HEK293T (cell line): ENCODE measurements around the gene PACRG.

ENCODE experiments used
- CTCF ChIA-PET: fragments of 350-600 bp; formaldehyde crosslinking; extraction: SDS; loops from one replicate; lab custom pipeline; 2021; ENCODE audit warnings: antibody characterized with exemption, inconsistent platforms; lab: Yijun Ruan, JAX
- POLR2A ChIA-PET: fragments of 350-600 bp; formaldehyde crosslinking; extraction: SDS; loops from one replicate; lab custom pipeline; 2020; ENCODE audit warnings: antibody characterized with exemption, inconsistent platforms; lab: Yijun Ruan, JAX
- DNase-seq: peaks from one replicate; pipeline ENCODE4 v3.0.0; 2012; ENCODE audit warnings: mixed read lengths; ENCODE audit errors: extremely low spot score
- ARNT ChIP-seq: fragments of 450-650 bp; IDR thresholded peaks from 2 replicates; pipeline ENCODE4 v1.6.1; 2017; ENCODE audit warnings: mild to moderate bottlenecking
- BHLHE40 ChIP-seq: fragments of 450-650 bp; IDR thresholded peaks from 2 replicates; pipeline ENCODE4 v1.6.1; 2016; ENCODE audit warnings: mild to moderate bottlenecking, moderate library complexity, borderline replicate concordance
- CTBP1 ChIP-seq: fragments of 450-650 bp; IDR thresholded peaks from 2 replicates; pipeline ENCODE4 v1.6.1; 2016; ENCODE audit warnings: borderline replicate concordance
- ELF4 ChIP-seq: fragments of 450-650 bp; IDR thresholded peaks from 2 replicates; pipeline ENCODE4 v1.6.1; 2017; ENCODE audit warnings: antibody characterized with exemption
- FOXA1 ChIP-seq: fragments of 450-650 bp; IDR thresholded peaks from 2 replicates; pipeline ENCODE4 v1.6.1; 2016; ENCODE audit warnings: mild to moderate bottlenecking
- FOXK2 ChIP-seq: fragments of 450-650 bp; IDR thresholded peaks from 2 replicates; pipeline ENCODE4 v1.6.1; 2016; ENCODE audit warnings: mild to moderate bottlenecking
- FOXM1 ChIP-seq: fragments of 450-650 bp; IDR thresholded peaks from 2 replicates; pipeline ENCODE4 v1.6.1; 2017; ENCODE audit warnings: mild to moderate bottlenecking, borderline replicate concordance
- HDGF ChIP-seq: fragments of 450-650 bp; IDR thresholded peaks from 2 replicates; pipeline ENCODE4 v1.6.1; 2017; ENCODE audit warnings: antibody characterized with exemption, borderline replicate concordance
- L3MBTL2 ChIP-seq: fragments of 450-650 bp; conservative IDR thresholded peaks from 2 replicates; pipeline ENCODE4 v1.6.1; 2016; ENCODE audit warnings: mild to moderate bottlenecking
- LEF1 ChIP-seq: fragments of 450-650 bp; IDR thresholded peaks from 2 replicates; pipeline ENCODE4 v1.6.1; 2017; ENCODE audit warnings: mild to moderate bottlenecking, borderline replicate concordance
- NFRKB ChIP-seq: fragments of 450-650 bp; IDR thresholded peaks from 2 replicates; pipeline ENCODE4 v1.6.1; 2016; ENCODE audit warnings: mild to moderate bottlenecking, moderate library complexity
- SP1 ChIP-seq: fragments of 450-650 bp; IDR thresholded peaks from 2 replicates; pipeline ENCODE4 v1.6.1; 2017
- SUZ12 ChIP-seq: fragments of 450-650 bp; IDR thresholded peaks from 2 replicates; pipeline ENCODE4 v1.6.1; 2016; ENCODE audit warnings: mild to moderate bottlenecking
- TARDBP ChIP-seq: fragments of 450-650 bp; IDR thresholded peaks from 2 replicates; pipeline ENCODE4 v1.6.1; 2016
- ZNF384 ChIP-seq: fragments of 450-650 bp; IDR thresholded peaks from 2 replicates; pipeline ENCODE4 v1.6.1; 2016
- TF ChIP-seq, protein P1 (sequence below): fragments of 450-650 bp; IDR thresholded peaks from 2 replicates; pipeline ENCODE4 v1.6.1; 2016

The PACRG gene

GRCh38 chr6:162962093-162962492 lies 234.3 kb downstream of the PACRG start:
- DNase-seq = no peak

GRCh38 chr6:162963861-162964260 lies 236.1 kb downstream of the PACRG start:
- DNase-seq = no peak
- no peak for TF ChIP-seq HDGF
- CTCF ChIA-PET = no interaction called here
- POLR2A ChIA-PET = no interaction called here

More at GRCh38 chr6:162962093-162962492, 234.3 kb downstream of the PACRG start:
- ChIA-PET POLR2A (no interaction called here), CTCF (no interaction called here)
- TF ChIP-seq TARDBP (no peak), HDGF (no peak), ARNT (no peak), CTBP1 (no peak), FOXM1 (no peak), ZNF384 (no peak), NFRKB (no peak), BHLHE40 (no peak), FOXK2 (no peak), LEF1 (no peak), FOXA1 (no peak), SUZ12 (no peak), L3MBTL2 (no peak), SP1 (no peak), ELF4 (no peak)
- TF ChIP-seq, protein P1, sequence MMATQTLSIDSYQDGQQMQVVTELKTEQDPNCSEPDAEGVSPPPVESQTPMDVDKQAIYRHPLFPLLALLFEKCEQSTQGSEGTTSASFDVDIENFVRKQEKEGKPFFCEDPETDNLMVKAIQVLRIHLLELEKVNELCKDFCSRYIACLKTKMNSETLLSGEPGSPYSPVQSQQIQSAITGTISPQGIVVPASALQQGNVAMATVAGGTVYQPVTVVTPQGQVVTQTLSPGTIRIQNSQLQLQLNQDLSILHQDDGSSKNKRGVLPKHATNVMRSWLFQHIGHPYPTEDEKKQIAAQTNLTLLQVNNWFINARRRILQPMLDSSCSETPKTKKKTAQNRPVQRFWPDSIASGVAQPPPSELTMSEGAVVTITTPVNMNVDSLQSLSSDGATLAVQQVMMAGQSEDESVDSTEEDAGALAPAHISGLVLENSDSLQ = no peak

- no peak for DNase-seq
- ChIA-PET CTCF (no interaction called here), POLR2A (no interaction called here)
- TF ChIP-seq, protein P1 = no peak
- TF ChIP-seq HDGF (no peak), BHLHE40 (no peak), TARDBP (no peak), SP1 (no peak), FOXK2 (no peak), FOXM1 (no peak), ZNF384 (no peak), FOXA1 (no peak), NFRKB (no peak), SUZ12 (no peak), L3MBTL2 (no peak), ARNT (no peak), LEF1 (no peak), CTBP1 (no peak), ELF4 (no peak)
Observed at GRCh38 chr6:162964488-162965140, 236.8 kb downstream of the PACRG start.

- ChIA-PET POLR2A (no interaction called here), CTCF (no interaction called here)
- no peak for DNase-seq
- TF ChIP-seq LEF1 = no peak
- no peak for TF ChIP-seq NFRKB
- TF ChIP-seq CTBP1 = no peak
- no peak for TF ChIP-seq ARNT
- no peak for TF ChIP-seq L3MBTL2
- no peak for TF ChIP-seq FOXK2
- TF ChIP-seq SP1 = no peak
- TF ChIP-seq HDGF = no peak
- no peak for TF ChIP-seq ELF4
- TF ChIP-seq FOXA1 = no peak
- no peak for TF ChIP-seq SUZ12
- TF ChIP-seq ZNF384 = no peak
- no peak for TF ChIP-seq FOXM1
- TF ChIP-seq, protein P1 = no peak
- TF ChIP-seq BHLHE40 = no peak
- TF ChIP-seq TARDBP = no peak
Observed at GRCh38 chr6:162965366-162965765, 237.6 kb downstream of the PACRG start.

DNA sequence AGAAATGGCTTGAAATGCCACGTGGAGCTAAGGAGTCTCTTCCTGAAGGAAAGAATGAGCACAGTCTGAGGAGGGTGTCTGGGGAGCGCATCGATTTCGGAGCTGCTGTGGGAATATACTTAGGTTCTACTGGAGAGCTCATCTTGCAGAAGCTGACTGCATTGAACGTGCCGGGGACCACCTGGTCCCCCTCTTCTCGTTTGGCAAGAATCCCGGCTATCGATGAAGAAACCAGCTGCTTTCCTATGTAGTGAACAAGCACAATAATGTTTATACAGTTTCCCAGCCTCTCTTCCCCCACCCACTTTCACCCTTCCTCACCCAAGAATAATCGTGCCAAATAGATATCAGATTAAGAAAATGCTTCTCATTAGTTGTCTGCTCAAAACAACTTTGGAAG lies 242.5 kb downstream of the PACRG start:
- ChIA-PET POLR2A (no interaction called here), CTCF (interaction anchor here (0.6 kb wide), 1 partner anchor 1978 kb away, joined by 4 read pairs; no protein-coding TSS in a partner anchor)
- TF ChIP-seq ARNT = no peak
- TF ChIP-seq FOXA1 = no peak
- TF ChIP-seq NFRKB = no peak
- no peak for TF ChIP-seq FOXM1
- TF ChIP-seq SP1 = no peak
- no peak for TF ChIP-seq LEF1
- TF ChIP-seq CTBP1 = no peak
- no peak for TF ChIP-seq SUZ12
- TF ChIP-seq L3MBTL2 = no peak
- no peak for TF ChIP-seq ZNF384
- TF ChIP-seq, protein P1 = no peak
- TF ChIP-seq ELF4 = no peak
- no peak for DNase-seq

DNA sequence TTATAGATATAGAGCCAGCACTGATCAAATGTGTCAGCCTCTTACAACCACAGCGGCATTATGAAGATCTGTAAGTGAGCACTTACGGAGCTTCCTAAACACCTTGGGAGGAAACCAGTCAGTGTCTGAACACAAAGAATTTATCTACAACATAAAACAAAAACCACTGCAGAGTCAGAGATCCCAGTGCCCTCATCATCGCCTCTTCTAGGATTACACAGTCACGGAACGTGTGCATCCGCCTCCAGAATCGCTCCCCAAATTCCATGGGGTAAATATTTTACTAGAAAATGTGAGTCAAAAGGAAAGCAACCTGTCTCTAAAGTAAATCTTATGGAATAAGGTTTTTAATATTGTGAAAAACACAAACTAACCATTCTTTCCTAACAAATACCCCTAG lies 243.6 kb downstream of the PACRG start:
- ChIA-PET CTCF (no interaction called here), POLR2A (no interaction called here)
- TF ChIP-seq TARDBP (no peak), FOXA1 (no peak), FOXK2 (no peak), ARNT (no peak)
- DNase-seq = no peak
